Testis (tissue), 3 donors: Measurements from ENCODE around the gene GPR89B. TPM values are rescaled to one million over a fixed set of nuclear protein-coding genes. Genes with fewer than 3 reads are reported as not detected.
A peak's percentile ranks its signal among the peaks of the same experiment; 100 is the strongest.
"Not testable (repeated sequence)": the region's sequence is repeated elsewhere in the genome, so short reads cannot be mapped to it uniquely, and the experiment has no call there.

Experiments used
- DNase-seq: peaks from one replicate; pipeline ENCODE4 v3.0.0-alpha.2; 2019
- H3K27ac ChIP-seq, 2 donors: fragments of 200-600 bp; sonication (generic); one replicate each; pipeline ENCODE4 v1.5.1; 2019
- H3K27me3 ChIP-seq: fragments of 200-600 bp; sonication (generic); one replicate; pipeline ENCODE4 v1.5.1; 2019
- H3K36me3 ChIP-seq: fragments of 200-600 bp; sonication (generic); one replicate; pipeline ENCODE4 v1.5.1; 2017; ENCODE audit warnings: low read depth; ENCODE audit errors: missing control alignments
- H3K4me1 ChIP-seq: fragments of 200-600 bp; sonication (generic); one replicate; pipeline ENCODE4 v1.5.1; 2019
- H3K4me3 ChIP-seq, 2 donors: fragments of 200-600 bp; sonication (generic); one replicate each; pipeline ENCODE4 v1.5.1; 2017 to 2019
- H3K9me3 ChIP-seq: fragments of 200-600 bp; sonication (generic); one replicate; pipeline ENCODE4 v1.5.1; 2017
- CTCF ChIP-seq, 3 experiments: fragments of 450-650 bp in 2 of 3; fragments of 200-600 bp in 1 of 3; sonication (generic) in 1 of 3; IDR thresholded peaks; one replicate each; pipeline ENCODE4 v1.5.1; 2016 to 2019; ENCODE audit warnings: antibody characterized with exemption in 3 of 3, mild to moderate bottlenecking in 2 of 3, moderate library complexity in 1 of 3
- POLR2A ChIP-seq: fragments of 450-650 bp; IDR thresholded peaks from one replicate; pipeline ENCODE4 v1.6.1; 2017; ENCODE audit warnings: antibody characterized with exemption, mild to moderate bottlenecking, moderate library complexity
- WGBS, 2 donors: methylation state at CpG; one replicate each; pipeline ENCODE4 v1.1.5; 2018; 5-methylcytosine and 5-hydroxymethylcytosine counted together
- intact Hi-C: fragments of 100-400 bp; cut with DNase I; formaldehyde crosslinking; loops from one replicate; pipeline ENCODE4 v1.15.1; 2023; ENCODE audit warnings: low total_unique reads
- polyA plus RNA-seq: library from polyadenylated mRNA; stranded (reverse); fragments of 350-450 nt; fragmentation: Illumina TruSeq; extraction: RNeasy Lipid Tissue Mini Kit (QIAGEN cat#74804); gene quantifications from one replicate; pipeline ENCODE4 v1.2.3, GENCODE V29; 2014; ENCODE audit warnings: low read depth, low replicate concordance; ENCODE audit not compliant: insufficient read depth
- total RNA-seq, 2 donors: library from RNA; depleted of rRNA; stranded (reverse); fragments of >200 nt; gene quantifications; one replicate each; pipeline ENCODE4 v1.2.3, GENCODE V29; 2016

GPR89B gene
- total and polyA plus RNA-seq, 3 donors from 2014 or later: 24.6 to 32.8 (median 24.7) TPM

GRCh38 chr1:147996088-147996487, 67.9 kb downstream of the GPR89B start:
- DNase-seq, H3K27me3 ChIP-seq, H3K27ac ChIP-seq, intact Hi-C loops, H3K9me3 ChIP-seq, H3K4me3 ChIP-seq, H3K4me1 ChIP-seq, H3K36me3 ChIP-seq: not testable (repeated sequence)
- 92 to 100% methylated on average over 1 of the region's 2 CpGs for WGBS, 2 donors

- intact Hi-C loops: not testable (repeated sequence)
Measured at GRCh38 chr1:148007724-148008123, 79.5 kb downstream of the GPR89B start.

GRCh38 chr1:148010527-148010926, 82.3 kb downstream of the GPR89B start:
- H3K36me3 ChIP-seq: no peaks in the 10 kb centered on the region
- no peak for TF ChIP-seq CTCF (IDR thresholded peaks at IDR 0.05)
- no peak for TF ChIP-seq POLR2A
- H3K9me3 ChIP-seq: no peaks in the 10 kb centered on the region
- H3K27me3 ChIP-seq: no peaks in the 10 kb centered on the region
- intact Hi-C loops: no loop called here
- WGBS, 2 donors: 70 to 81% methylated on average over 1 of the region's 1 CpG
- H3K4me3 ChIP-seq: no peak overlapping the region
- no peak for DNase-seq
- H3K27ac ChIP-seq: no peak overlapping the region
- H3K4me1 ChIP-seq: no peaks in the 10 kb centered on the region

More at GRCh38 chr1:148007724-148008123, 79.5 kb downstream of the GPR89B start:
- not testable (repeated sequence) for H3K27ac ChIP-seq, H3K9me3 ChIP-seq, H3K4me3 ChIP-seq, H3K27me3 ChIP-seq, H3K36me3 ChIP-seq, DNase-seq, H3K4me1 ChIP-seq
- 95% methylated on average over 4 of the region's 4 CpGs; no CpG with 5 or more reads in 1 of the 2 donors for WGBS, 2 donors

- intact Hi-C loops, H3K36me3 ChIP-seq, H3K4me3 ChIP-seq, DNase-seq, H3K9me3 ChIP-seq, H3K4me1 ChIP-seq, H3K27ac ChIP-seq, H3K27me3 ChIP-seq: not testable (repeated sequence)
- 34 to 49% methylated on average over 30 to 32 of the region's 48 CpGs for WGBS, 2 donors
Measured at GRCh38 chr1:148013177-148014144, 85.2 kb downstream of the GPR89B start.

GRCh38 chr1:148014289-148015200, 86.3 kb downstream of the GPR89B start:
- WGBS, 2 donors: 1% methylated on average over 43 of the region's 58 CpGs; no CpG with 5 or more reads in 1 of the 2 donors
- H3K36me3 ChIP-seq, intact Hi-C loops, H3K27me3 ChIP-seq, DNase-seq, H3K27ac ChIP-seq, H3K9me3 ChIP-seq, H3K4me1 ChIP-seq: not testable (repeated sequence)
- peak overlapping the region in 1 of 2 donors; percentile 17 for H3K4me3 ChIP-seq

GRCh38 chr1:148024918-148025317, 96.7 kb downstream of the GPR89B start:
- H3K4me3 ChIP-seq, intact Hi-C loops, DNase-seq, H3K36me3 ChIP-seq, H3K4me1 ChIP-seq, H3K27ac ChIP-seq, H3K9me3 ChIP-seq, H3K27me3 ChIP-seq: not testable (repeated sequence)
- 91 to 95% methylated on average over 5 of the region's 5 CpGs for WGBS, 2 donors

- H3K27me3 ChIP-seq, DNase-seq, intact Hi-C loops, H3K9me3 ChIP-seq, H3K36me3 ChIP-seq, H3K4me3 ChIP-seq, H3K27ac ChIP-seq, H3K4me1 ChIP-seq: not testable (repeated sequence)
- no CpG with 5 or more reads among the region's 4 CpGs for WGBS, 2 donors
Measured at GRCh38 chr1:148027004-148027403, 98.8 kb downstream of the GPR89B start.

- H3K27ac ChIP-seq, H3K4me3 ChIP-seq, H3K36me3 ChIP-seq, H3K27me3 ChIP-seq, H3K9me3 ChIP-seq, DNase-seq, intact Hi-C loops, H3K4me1 ChIP-seq: not testable (repeated sequence)
- WGBS, 2 donors: 25 to 50% methylated on average over 2 to 3 of the region's 3 CpGs
Measured at GRCh38 chr1:148032247-148032646, 104.0 kb downstream of the GPR89B start.

- intact Hi-C loops, H3K4me1 ChIP-seq, H3K36me3 ChIP-seq, H3K27me3 ChIP-seq, H3K9me3 ChIP-seq, DNase-seq, H3K27ac ChIP-seq: not testable (repeated sequence)
- H3K4me3 ChIP-seq: peak overlapping the region in 1 of 2 donors; percentile 23
- WGBS, 2 donors: no CpG with 5 or more reads among the region's 25 CpGs
Measured at GRCh38 chr1:148032690-148033089, 104.5 kb downstream of the GPR89B start.

GRCh38 chr1:148033147-148033546, 104.9 kb downstream of the GPR89B start:
- peak overlapping the region in 1 of 2 donors; percentile 23 for H3K4me3 ChIP-seq
- H3K36me3 ChIP-seq, H3K9me3 ChIP-seq, H3K27me3 ChIP-seq, DNase-seq, H3K4me1 ChIP-seq, H3K27ac ChIP-seq, intact Hi-C loops: not testable (repeated sequence)
- 0 to 7% methylated on average over 9 to 12 of the region's 16 CpGs for WGBS, 2 donors
